ENCODE data around the gene STEAP3.

DNA sequence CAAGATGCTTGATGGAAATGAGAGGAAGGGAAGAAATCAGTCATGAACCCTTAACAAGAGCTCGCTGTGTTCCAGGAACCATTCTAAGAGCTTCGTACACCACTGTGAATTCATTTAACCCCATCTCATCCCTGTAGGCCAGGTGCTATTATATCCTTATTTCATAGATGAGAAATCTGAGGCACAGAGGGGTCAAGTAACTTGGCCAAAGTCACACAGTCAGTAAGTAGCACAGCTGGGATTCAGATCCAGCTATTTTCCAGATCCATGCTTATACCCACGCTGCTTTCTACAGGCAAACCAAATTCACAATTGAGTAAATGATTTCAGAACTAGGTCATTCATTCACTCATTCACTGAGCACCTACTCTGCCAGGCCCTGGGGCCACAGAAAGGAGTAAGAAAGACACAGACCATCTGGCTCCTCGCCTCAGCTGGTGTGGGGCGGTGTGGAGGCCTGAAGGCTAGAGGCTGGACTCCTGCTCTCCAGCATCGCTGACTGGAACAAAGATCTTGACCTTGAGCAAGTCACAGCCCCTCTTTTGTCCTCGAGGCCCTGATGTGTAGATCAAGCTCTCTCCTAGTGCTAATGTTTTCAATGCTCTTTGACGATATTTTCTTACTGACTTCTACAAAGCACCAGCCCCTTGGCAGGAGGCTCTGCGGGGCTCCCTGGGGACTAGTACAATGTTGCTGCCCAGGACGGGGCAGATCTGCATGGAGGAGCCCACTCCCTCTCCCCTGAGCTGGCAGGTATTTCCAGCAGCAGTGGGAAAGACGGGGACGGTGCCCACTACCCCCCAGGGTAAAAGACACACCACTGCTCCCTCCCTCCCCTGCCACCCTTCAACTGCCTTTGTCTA is 26.5 kb downstream of the STEAP3 start:
- TF ChIP-seq POLR2A (IDR thresholded peaks at IDR 0.05; ENCODE audit: low read depth, low read length), result no peak
- TF ChIP-seq EZH2 (IDR thresholded peaks at IDR 0.05; ENCODE audit: borderline replicate concordance, low read depth, low read length, severe bottlenecking), result no peak
